IMR-90 (cell line): ENCODE measurements around the gene PRKAG2. TPM values are rescaled to one million over a fixed set of nuclear protein-coding genes. Genes with fewer than 3 reads are reported as not detected.
A peak's percentile ranks its signal among the peaks of the same experiment; 100 is the strongest.

ENCODE experiments used
- ATAC-seq: fragments of 200-7000 bp; cut with Tn5 transposase; 2 replicates; pipeline ENCODE4 v1.9.1; 2020; ENCODE audit warnings: low read depth, mild to moderate bottlenecking, moderate library complexity
- BruUV-seq: library from RNA; stranded (reverse); fragments of 400-500 nt; replicated peaks from 2 replicates; lab custom pipeline; 2021; lab: Mats Ljungman, UMichigan
- CTCF ChIA-PET: fragments of 300-600 bp; formaldehyde crosslinking; extraction: SDS; loops from one replicate; lab custom pipeline; 2021; ENCODE audit warnings: antibody characterized with exemption; lab: Yijun Ruan, JAX
- POLR2A ChIA-PET: fragments of 300-600 bp; sonication (Branson Sonifier 250); formaldehyde crosslinking; loops from one replicate; lab custom pipeline; 2022; ENCODE audit warnings: antibody characterized with exemption; ENCODE audit not compliant: unreplicated experiment; lab: Charles Lee
- DNase-seq: peaks from one replicate; pipeline ENCODE4 v3.0.0; 2013
- H2AFZ ChIP-seq: replicated peaks from 2 replicates; pipeline ENCODE3; 2013; ENCODE audit warnings: low read length, mild to moderate bottlenecking; ENCODE audit not compliant: poor library complexity
- H2AK5ac ChIP-seq: 2 replicates; pipeline ENCODE4 v1.6.1; 2013; ENCODE audit warnings: low read depth, low read length, inconsistent platforms
- H2AK9ac ChIP-seq: replicated peaks from 2 replicates; pipeline ENCODE3; 2013; ENCODE audit warnings: mild to moderate bottlenecking, low read depth, low read length, moderate library complexity; ENCODE audit not compliant: poor library complexity
- H2BK120ac ChIP-seq: 2 replicates; pipeline ENCODE4 v1.6.1; 2013; ENCODE audit warnings: low read depth, low read length, inconsistent platforms
- H2BK15ac ChIP-seq: 3 replicates; pipeline ENCODE4 v1.6.1; 2013; ENCODE audit warnings: low read depth, low read length, inconsistent platforms
- H2BK20ac ChIP-seq: 2 replicates; pipeline ENCODE4 v1.6.1; 2013; ENCODE audit warnings: low read depth, mild to moderate bottlenecking, inconsistent platforms, low read length, moderate library complexity
- H2BK5ac ChIP-seq: 2 replicates; pipeline ENCODE4 v1.6.1; 2013; ENCODE audit warnings: mild to moderate bottlenecking, low read depth, low read length, inconsistent platforms; ENCODE audit not compliant: poor library complexity, severe bottlenecking
- H3K14ac ChIP-seq: replicated peaks from 2 replicates; pipeline ENCODE4 v1.6.1; 2013; ENCODE audit warnings: low read depth, low read length, inconsistent platforms
- H3K18ac ChIP-seq: 2 replicates; pipeline ENCODE4 v1.6.1; 2013; ENCODE audit warnings: low read depth, low read length, control low read depth
- H3K23ac ChIP-seq: 2 replicates; pipeline ENCODE4 v1.6.1; 2013; ENCODE audit warnings: low read depth, low read length, inconsistent platforms
- H3K27ac ChIP-seq: 2 replicates; pipeline ENCODE4 v1.5.1; 2013; ENCODE audit warnings: mild to moderate bottlenecking, control low read depth, low read length; ENCODE audit not compliant: insufficient read depth
- H3K27me3 ChIP-seq: 2 replicates; pipeline ENCODE4 v1.6.1; 2013; ENCODE audit warnings: low read length; ENCODE audit not compliant: control insufficient read depth, insufficient read depth
- H3K36me3 ChIP-seq: 2 replicates; pipeline ENCODE4 v1.6.1; 2013; ENCODE audit warnings: low read length, mixed read lengths; ENCODE audit not compliant: control insufficient read depth, insufficient read depth
- H3K4ac ChIP-seq: 2 replicates; pipeline ENCODE4 v1.6.1; 2013; ENCODE audit warnings: low read depth, low read length, inconsistent platforms
- H3K4me1 ChIP-seq: 2 replicates; pipeline ENCODE4 v1.6.1; 2013; ENCODE audit warnings: low read length, mixed read lengths; ENCODE audit not compliant: control insufficient read depth, insufficient read depth
- H3K4me2 ChIP-seq: 2 replicates; pipeline ENCODE4 v1.6.1; 2013; ENCODE audit warnings: low read depth, mild to moderate bottlenecking, control low read depth, low read length, moderate library complexity
- H3K4me3 ChIP-seq: 2 replicates; pipeline ENCODE4 v1.5.1; 2013; ENCODE audit warnings: low read depth, mild to moderate bottlenecking, control low read depth, low read length, moderate library complexity; ENCODE audit not compliant: insufficient read depth
- H3K56ac ChIP-seq: 2 replicates; pipeline ENCODE4 v1.6.1; 2013; ENCODE audit warnings: low read length, inconsistent platforms; ENCODE audit not compliant: insufficient read depth; ENCODE audit errors: extremely low read depth
- H3K79me1 ChIP-seq, 2 experiments: 2 replicates each; pipeline ENCODE4 v1.6.1; 2013; ENCODE audit warnings: low read length in 2 of 2, inconsistent platforms in 1 of 2, low read depth in 1 of 2
- H3K9ac ChIP-seq: 2 replicates; pipeline ENCODE4 v1.6.1; 2013; ENCODE audit warnings: low read depth, low read length, control low read depth
- H3K9me1 ChIP-seq: 2 replicates; pipeline ENCODE4 v1.6.1; 2013; ENCODE audit warnings: low read length, inconsistent platforms; ENCODE audit not compliant: insufficient read depth
- H3K9me3 ChIP-seq: 2 replicates; pipeline ENCODE4 v1.6.1; 2013; ENCODE audit warnings: low read length; ENCODE audit not compliant: control insufficient read depth, insufficient read depth
- H4K20me1 ChIP-seq: 2 replicates; pipeline ENCODE4 v1.6.1; 2013; ENCODE audit warnings: low read length, inconsistent platforms; ENCODE audit not compliant: insufficient read depth
- H4K5ac ChIP-seq: 2 replicates; pipeline ENCODE4 v1.6.1; 2013; ENCODE audit warnings: mild to moderate bottlenecking, low read depth, low read length, control low read depth
- H4K8ac ChIP-seq, 2 experiments: 2 replicates each; pipeline ENCODE4 v1.6.1; 2013; ENCODE audit warnings: low read depth in 2 of 2, low read length in 2 of 2, control low read depth in 1 of 2, inconsistent platforms in 1 of 2
- H4K91ac ChIP-seq: 2 replicates; pipeline ENCODE4 v1.6.1; 2013; ENCODE audit warnings: low read depth, low read length, inconsistent platforms; ENCODE audit not compliant: insufficient read depth
- CEBPB ChIP-seq: IDR thresholded peaks from 2 replicates; pipeline ENCODE4 v1.6.1; 2012; ENCODE audit warnings: low read depth, low read length, improper control_type of control experiment
- CHD1 ChIP-seq: IDR thresholded peaks from 2 replicates; pipeline ENCODE4 v1.6.1; 2012; ENCODE audit warnings: low read depth, low read length, improper control_type of control experiment
- CTCF ChIP-seq: conservative IDR thresholded peaks from 2 replicates; pipeline ENCODE4 v1.5.1; 2012; ENCODE audit warnings: mild to moderate bottlenecking, low read depth, low read length, improper control_type of control experiment
- ELK1 ChIP-seq: fragments of 150-350 bp; IDR thresholded peaks from 2 replicates; pipeline ENCODE4 v1.6.1; 2016; ENCODE audit warnings: low read depth, mild to moderate bottlenecking, low read length, moderate library complexity, borderline replicate concordance
- FOS ChIP-seq: fragments of 150-350 bp; IDR thresholded peaks from 2 replicates; pipeline ENCODE4 v1.6.1; 2016; ENCODE audit warnings: low read depth, low read length
- MAFK ChIP-seq: IDR thresholded peaks from 2 replicates; pipeline ENCODE4 v1.6.1; 2012; ENCODE audit warnings: low read depth, low read length, improper control_type of control experiment
- MAZ ChIP-seq: IDR thresholded peaks from 2 replicates; pipeline ENCODE4 v1.6.1; 2012; ENCODE audit warnings: low read depth, mild to moderate bottlenecking, low read length, improper control_type of control experiment, moderate library complexity, borderline replicate concordance
- MXI1 ChIP-seq: IDR thresholded peaks from 2 replicates; pipeline ENCODE4 v1.6.1; 2012; ENCODE audit warnings: low read depth, mild to moderate bottlenecking, low read length, moderate library complexity, borderline replicate concordance
- NFE2L2 ChIP-seq: fragments of 150-350 bp; IDR thresholded peaks from 2 replicates; pipeline ENCODE4 v1.6.1; 2016; ENCODE audit warnings: low read depth, mild to moderate bottlenecking, low read length
- POLR2A ChIP-seq: IDR thresholded peaks from 2 replicates; pipeline ENCODE4 v1.6.1; 2012; ENCODE audit warnings: mild to moderate bottlenecking, low read depth, low read length
- RAD21 ChIP-seq: IDR thresholded peaks from 2 replicates; pipeline ENCODE4 v1.6.1; 2012; ENCODE audit warnings: low read length, improper control_type of control experiment
- RCOR1 ChIP-seq: IDR thresholded peaks from 2 replicates; pipeline ENCODE4 v1.6.1; 2012; ENCODE audit warnings: mild to moderate bottlenecking, low read length, improper control_type of control experiment; ENCODE audit not compliant: insufficient replicate concordance
- SMC3 ChIP-seq: fragments of 150-350 bp; IDR thresholded peaks from 2 replicates; pipeline ENCODE4 v1.6.1; 2016; ENCODE audit warnings: low read depth, mild to moderate bottlenecking, antibody characterized with exemption, low read length, moderate library complexity
- USF2 ChIP-seq: fragments of 150-350 bp; IDR thresholded peaks from 2 replicates; pipeline ENCODE4 v1.6.1; 2017; ENCODE audit warnings: mild to moderate bottlenecking, antibody characterized with exemption, low read length, low read depth
- WGBS, 2 experiments: methylation state at CpG; one replicate each; pipeline versions ENCODE4 v1.1.5 to v1.1.7; 2013; ENCODE audit warnings: missing lambda C conversion rate in 2 of 2; ENCODE audit not compliant: insufficient read length in 1 of 2; ENCODE audit errors: extremely low coverage in 2 of 2; 5-methylcytosine and 5-hydroxymethylcytosine counted together
- dilution Hi-C: fragments of 300-500 bp; cut with HindIII; formaldehyde crosslinking; loops from one replicate; pipeline ENCODE4 v1.14.3; 2018; ENCODE audit warnings: low sequenced_read_pairs; ENCODE audit not compliant: unreplicated experiment
- in situ Hi-C: fragments of 300-500 bp; cut with MboI; formaldehyde crosslinking; loops from 3 replicates; pipeline ENCODE4 v1.14.3; 2019; ENCODE audit warnings: low sequenced_read_pairs, inconsistent platforms, mixed read lengths
- intact Hi-C: fragments of 100-400 bp; cut with micrococcal nuclease; formaldehyde crosslinking; loops from 2 replicates; pipeline ENCODE4 v1.10.0; 2022
- polyA plus RNA-seq, 3 experiments: library from polyadenylated mRNA; depleted of rRNA; stranded (reverse); fragments of >200 nt; gene quantifications; 2 replicates each; pipeline ENCODE4 v1.2.3, GENCODE V29; 2012; ENCODE audit warnings: low replicate concordance in 1 of 3
- total RNA-seq: library from RNA; depleted of rRNA; stranded (reverse); fragments of >200 nt; gene quantifications from 2 replicates; pipeline ENCODE4 v1.2.3, GENCODE V29; 2012

The PRKAG2 gene
- total and polyA plus RNA-seq, 2 of the 4 experiments (the other 2 are of a cell fraction): 15.4 to 21.6 TPM

DNA sequence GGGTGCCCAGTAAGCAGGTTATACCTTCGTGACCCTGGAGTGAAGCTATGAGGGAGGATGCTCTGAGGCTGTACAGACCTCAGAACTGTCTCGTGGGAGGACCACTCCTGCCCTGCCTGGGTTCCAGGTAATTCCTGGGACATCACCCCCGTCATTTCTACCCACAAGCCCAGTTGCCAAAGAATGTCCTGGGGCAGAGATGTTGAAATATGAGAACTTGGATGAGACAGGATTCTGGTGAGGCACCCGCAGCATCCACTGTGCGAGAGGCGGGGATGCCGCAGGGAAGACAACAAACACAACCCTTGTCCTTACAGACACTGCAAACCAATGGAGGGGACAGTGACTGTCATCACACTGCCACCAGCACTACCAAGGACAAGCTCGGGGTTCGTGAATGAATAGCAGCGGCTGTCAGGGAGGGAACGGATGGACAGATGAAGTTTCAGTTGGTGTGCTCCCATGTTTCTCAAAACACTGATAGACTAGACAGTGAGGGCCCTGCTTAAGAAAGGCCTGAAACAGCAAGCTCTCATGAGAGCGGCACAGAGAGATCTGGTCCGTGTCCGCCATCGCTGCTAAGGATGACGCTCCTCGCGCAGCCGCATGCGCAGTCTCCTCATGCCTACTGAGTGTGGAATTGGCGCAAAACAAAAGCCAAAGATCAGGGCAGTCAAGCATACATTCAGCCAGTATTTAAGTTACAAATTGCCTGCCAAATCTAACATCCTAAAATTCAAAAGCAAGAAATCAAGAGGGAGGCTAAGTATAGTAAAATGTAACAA, 275.2 kb downstream of the PRKAG2 start:
- Histone ChIP-seq H3K79me1 (peaks cover 34 to 60% of the 10 kb centered on the region in 2 experiments), H3K4ac (peak overlapping the region; percentile 81), H4K5ac (no peak overlapping the region), H3K18ac (no peak overlapping the region; the same call in 1 of the 2 replicates), H3K4me1 (peaks cover 26% of the 10 kb centered on the region), H3K56ac (no peak overlapping the region), H3K14ac (peak overlapping the region; percentile 61; the same call in 1 of the 2 replicates), H4K20me1 (no peaks in the 10 kb centered on the region), H3K4me2 (no peak overlapping the region), H2BK15ac (peak overlapping the region; percentile 98; the same call in 2 of the 3 replicates), H2BK5ac (peak overlapping the region; percentile 56), H2AK9ac (peak overlapping the region; percentile 17), H3K27me3 (no peaks in the 10 kb centered on the region), H2BK20ac (peak overlapping the region; percentile 75), H3K36me3 (no peaks in the 10 kb centered on the region), H3K23ac (0 out of 2 replicates have a peak overlapping the region, but pooled peaks have one; percentile 59), H3K4me3 (no peak overlapping the region), H3K27ac (no peak overlapping the region), H4K91ac (peak overlapping the region; percentile 68), H2AFZ (no peak overlapping the region), H3K9ac (no peak overlapping the region), H4K8ac (peak overlapping the region in 1 of 2 experiments; percentile 52; a peak in 1 of 4 replicates), H3K9me1 (peaks cover 22% of the 10 kb centered on the region), H2AK5ac (peak overlapping the region; percentile 77; the same call in 1 of the 2 replicates), H2BK120ac (peak overlapping the region; percentile 74), H3K9me3 (no peaks in the 10 kb centered on the region)
- POLR2A ChIA-PET: no interaction called here
- CTCF ChIA-PET: no interaction called here
- DNase-seq (no peak), ATAC-seq (no peak)
- WGBS, 2 experiments: 97% methylated on average over 10 of the region's 21 CpGs; no CpG with 5 or more reads in 1 of the 2 experiments
- intact Hi-C loops (loop anchor here (2.0 kb wide), 1 partner anchor 27 kb away; no protein-coding TSS in a partner anchor), dilution Hi-C loops (no loop called here), in situ Hi-C loops (no loop called here)
- no TSS peak for BruUV-seq
- TF ChIP-seq USF2: no peak
- no peak for TF ChIP-seq CHD1
- TF ChIP-seq ELK1: no peak
- no peak for TF ChIP-seq RAD21
- TF ChIP-seq MAZ: no peak
- no peak for TF ChIP-seq MAFK
- TF ChIP-seq CTCF: no peak
- no peak for TF ChIP-seq POLR2A
- no peak for TF ChIP-seq MXI1
- TF ChIP-seq FOS: no peak
- no peak for TF ChIP-seq RCOR1
- TF ChIP-seq SMC3: no peak
- no peak for TF ChIP-seq NFE2L2
- no peak for TF ChIP-seq CEBPB
